DOHH2 (cell line): Measurements from ENCODE around the gene UMAD1.

Experiments
- H3F3A ChIP-seq: fragments of 200-600 bp; sonication (generic), shearing (Covaris generic); 2 replicates; pipeline ENCODE4 v1.6.0; 2016; ENCODE audit warnings: antibody characterized with exemption, mild to moderate bottlenecking; ENCODE audit not compliant: control insufficient read depth, insufficient read depth
- H3K27ac ChIP-seq: fragments of 200-600 bp; sonication (generic); 2 replicates; pipeline ENCODE4 v1.5.1; 2014; ENCODE audit warnings: low read depth, mild to moderate bottlenecking, low read length, moderate library complexity
- H3K27me3 ChIP-seq: fragments of 200-600 bp; sonication (generic); 2 replicates; pipeline ENCODE4 v1.6.1; 2014; ENCODE audit warnings: mild to moderate bottlenecking, low read length, mixed read lengths; ENCODE audit not compliant: control insufficient read depth
- H3K36me3 ChIP-seq: fragments of 200-600 bp; sonication (generic); 2 replicates; pipeline ENCODE4 v1.6.1; 2014; ENCODE audit warnings: mild to moderate bottlenecking, low read length, moderate library complexity, mixed read lengths; ENCODE audit not compliant: control insufficient read depth
- H3K4me1 ChIP-seq: fragments of 200-600 bp; sonication (generic); 2 replicates; pipeline ENCODE4 v1.6.1; 2014; ENCODE audit warnings: mild to moderate bottlenecking, low read length, mixed read lengths; ENCODE audit not compliant: control insufficient read depth
- H3K4me2 ChIP-seq: fragments of 200-600 bp; sonication (generic); 2 replicates; pipeline ENCODE4 v1.6.0; 2014; ENCODE audit warnings: mild to moderate bottlenecking, low read length, moderate library complexity
- H3K4me3 ChIP-seq: fragments of 200-600 bp; sonication (generic); 2 replicates; pipeline ENCODE4 v1.5.1; 2014; ENCODE audit warnings: mild to moderate bottlenecking, low read length, mixed read lengths
- H3K79me2 ChIP-seq: fragments of 200-600 bp; sonication (generic); 2 replicates; pipeline ENCODE4 v1.6.1; 2014; ENCODE audit warnings: mild to moderate bottlenecking, low read length, mixed read lengths; ENCODE audit not compliant: control insufficient read depth
- H3K9me2 ChIP-seq: fragments of 200-600 bp; sonication (generic); replicated peaks from 2 replicates; pipeline ENCODE4 v1.6.1; 2014; ENCODE audit warnings: mild to moderate bottlenecking, low read length, mixed read lengths; ENCODE audit not compliant: control insufficient read depth
- H3K9me3 ChIP-seq: fragments of 200-600 bp; sonication (generic); 2 replicates; pipeline ENCODE4 v1.6.1; 2014; ENCODE audit warnings: antibody characterized with exemption, low read length, mixed read lengths; ENCODE audit not compliant: control insufficient read depth, insufficient read depth
- H4K20me1 ChIP-seq: fragments of 200-600 bp; sonication (generic); 2 replicates; pipeline ENCODE4 v1.6.0; 2014; ENCODE audit warnings: low read depth, mild to moderate bottlenecking, antibody characterized with exemption, low read length, moderate library complexity; ENCODE audit not compliant: control insufficient read depth, insufficient read depth
- CTCF ChIP-seq: fragments of 200-600 bp; sonication (generic); IDR thresholded peaks from one replicate; pipeline ENCODE4 v1.5.1; 2014; ENCODE audit warnings: antibody characterized with exemption, mild to moderate bottlenecking, low read depth, low read length; ENCODE audit not compliant: poor library complexity, severe bottlenecking
- EZH2phosphoT487 ChIP-seq: fragments of 200-600 bp; sonication (generic); IDR thresholded peaks from 2 replicates; pipeline ENCODE4 v1.6.1; 2017; ENCODE audit warnings: borderline replicate concordance, mild to moderate bottlenecking, antibody characterized with exemption, low read length, moderate library complexity, mixed read lengths

UMAD1 gene

GRCh38 chr7:7843972-7844371 lies 203.4 kb downstream of the UMAD1 start:
- Histone ChIP-seq H3K9me2 (no peaks in the 10 kb centered on the region), H3K4me2 (no peak overlapping the region), H3K27me3 (no peaks in the 10 kb centered on the region), H3K4me3 (no peak overlapping the region), H3K27ac (no peak overlapping the region), H3K36me3 (no peaks in the 10 kb centered on the region), H3F3A (no peaks in the 10 kb centered on the region), H4K20me1 (no peaks in the 10 kb centered on the region), H3K79me2 (no peaks in the 10 kb centered on the region), H3K4me1 (peaks cover 9% of the 10 kb centered on the region), H3K9me3 (no peaks in the 10 kb centered on the region)
- TF ChIP-seq EZH2phosphoT487: no peak
- TF ChIP-seq CTCF: no peak

- Histone ChIP-seq H3K4me1 (peaks cover 9% of the 10 kb centered on the region), H3K9me2 (no peaks in the 10 kb centered on the region), H3K4me3 (no peak overlapping the region), H4K20me1 (no peaks in the 10 kb centered on the region), H3K27me3 (no peaks in the 10 kb centered on the region), H3K36me3 (peaks cover 2% of the 10 kb centered on the region; the same call in 1 of the 2 replicates), H3F3A (no peaks in the 10 kb centered on the region; the same call in 1 of the 2 replicates), H3K27ac (no peak overlapping the region), H3K4me2 (no peak overlapping the region), H3K9me3 (peaks cover 10% of the 10 kb centered on the region; the same call in 1 of the 2 replicates), H3K79me2 (no peaks in the 10 kb centered on the region)
- TF ChIP-seq EZH2phosphoT487 (no peak), CTCF (no peak)
Observed at GRCh38 chr7:7848246-7848645, 207.7 kb downstream of the UMAD1 start.

- peaks cover 9% of the 10 kb centered on the region for H3K4me1 ChIP-seq
- H3K4me2 ChIP-seq: no peak overlapping the region
- no peaks in the 10 kb centered on the region for H3K9me2 ChIP-seq
- H3K27ac ChIP-seq: no peak overlapping the region
- H3F3A ChIP-seq: no peaks in the 10 kb centered on the region; the same call in 1 of the 2 replicates
- peaks cover 14% of the 10 kb centered on the region; the same call in 1 of the 2 replicates for H3K9me3 ChIP-seq
- H3K79me2 ChIP-seq: no peaks in the 10 kb centered on the region
- TF ChIP-seq CTCF (no peak), EZH2phosphoT487 (no peak)
- H3K27me3 ChIP-seq: no peaks in the 10 kb centered on the region
- H4K20me1 ChIP-seq: no peaks in the 10 kb centered on the region
- H3K4me3 ChIP-seq: no peak overlapping the region
- H3K36me3 ChIP-seq: peaks cover 2% of the 10 kb centered on the region; the same call in 1 of the 2 replicates
Observed at GRCh38 chr7:7848892-7849291, 208.3 kb downstream of the UMAD1 start.

- Histone ChIP-seq H4K20me1 (no peaks in the 10 kb centered on the region), H3F3A (no peaks in the 10 kb centered on the region; the same call in 1 of the 2 replicates), H3K79me2 (no peaks in the 10 kb centered on the region), H3K27me3 (no peaks in the 10 kb centered on the region), H3K9me2 (no peaks in the 10 kb centered on the region), H3K27ac (no peak overlapping the region), H3K9me3 (peaks cover 23% of the 10 kb centered on the region), H3K36me3 (peaks cover 5% of the 10 kb centered on the region), H3K4me3 (no peak overlapping the region), H3K4me2 (no peak overlapping the region), H3K4me1 (peaks cover 9% of the 10 kb centered on the region)
- TF ChIP-seq EZH2phosphoT487 (no peak), CTCF (no peak)
Observed at GRCh38 chr7:7850150-7850549, 209.6 kb downstream of the UMAD1 start.
